HG03460 (cell line): ENCODE data around the gene CENPS.
A peak's percentile ranks its signal among the peaks of the same experiment; 100 is the strongest.
"Not testable (repeated sequence)": the region's sequence is repeated elsewhere in the genome, so short reads cannot be mapped to it uniquely, and the experiment has no call there.

ENCODE experiments used
- ATAC-seq: cut with Tn5 transposase; IDR thresholded peaks from one replicate; pipeline ENCODE4 v1.9.1; 2021; ENCODE audit not compliant: unreplicated experiment

The CENPS gene

DNA sequence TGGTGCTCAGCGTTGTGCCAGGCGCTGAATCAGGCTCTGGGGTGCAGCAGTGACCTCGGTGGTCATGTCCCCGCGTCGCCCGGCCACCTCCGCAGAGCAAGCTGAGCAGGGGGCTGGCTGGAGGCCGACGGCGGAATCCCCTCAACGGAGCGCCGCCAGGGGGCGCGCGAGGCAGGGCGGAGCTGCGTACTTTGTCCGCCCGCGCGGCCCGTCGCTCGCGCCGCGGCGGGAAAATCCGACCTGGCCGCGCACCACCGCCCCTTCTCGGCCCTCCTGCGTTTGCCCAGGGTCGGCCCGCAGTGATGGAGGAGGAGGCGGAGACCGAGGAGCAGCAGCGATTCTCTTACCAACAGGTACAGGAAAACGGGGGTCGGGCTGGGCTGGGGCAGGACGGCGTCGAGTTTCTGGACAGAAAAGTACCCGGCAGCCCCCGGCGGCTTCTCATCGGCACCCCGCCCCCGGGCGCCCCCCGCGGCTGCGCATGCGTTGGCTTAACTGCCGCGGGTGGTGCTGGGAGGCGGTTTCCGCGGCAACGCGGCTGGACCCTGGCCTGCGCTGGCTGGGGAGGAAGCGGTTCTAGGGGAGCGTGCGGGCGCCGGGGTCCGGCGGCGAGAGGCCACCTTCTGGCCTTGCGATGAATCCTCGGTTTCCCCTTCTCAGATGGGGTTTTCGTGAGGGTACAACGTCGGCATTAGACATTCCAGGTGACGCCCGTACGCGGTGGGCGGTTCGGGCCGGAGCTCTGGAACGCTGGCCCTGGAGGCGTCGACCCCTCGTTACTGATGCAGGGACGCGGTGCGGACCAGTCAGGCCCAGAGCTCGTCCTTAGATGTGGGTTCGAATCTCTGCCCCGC lies at the start of gene CENPS:
Gene CENPS (plus strand): TSS at position 218 of the 854 bp plus-strand sequence. CDS start 85 bp downstream, at position 303.
- ATAC-seq = peak; percentile 78

DNA sequence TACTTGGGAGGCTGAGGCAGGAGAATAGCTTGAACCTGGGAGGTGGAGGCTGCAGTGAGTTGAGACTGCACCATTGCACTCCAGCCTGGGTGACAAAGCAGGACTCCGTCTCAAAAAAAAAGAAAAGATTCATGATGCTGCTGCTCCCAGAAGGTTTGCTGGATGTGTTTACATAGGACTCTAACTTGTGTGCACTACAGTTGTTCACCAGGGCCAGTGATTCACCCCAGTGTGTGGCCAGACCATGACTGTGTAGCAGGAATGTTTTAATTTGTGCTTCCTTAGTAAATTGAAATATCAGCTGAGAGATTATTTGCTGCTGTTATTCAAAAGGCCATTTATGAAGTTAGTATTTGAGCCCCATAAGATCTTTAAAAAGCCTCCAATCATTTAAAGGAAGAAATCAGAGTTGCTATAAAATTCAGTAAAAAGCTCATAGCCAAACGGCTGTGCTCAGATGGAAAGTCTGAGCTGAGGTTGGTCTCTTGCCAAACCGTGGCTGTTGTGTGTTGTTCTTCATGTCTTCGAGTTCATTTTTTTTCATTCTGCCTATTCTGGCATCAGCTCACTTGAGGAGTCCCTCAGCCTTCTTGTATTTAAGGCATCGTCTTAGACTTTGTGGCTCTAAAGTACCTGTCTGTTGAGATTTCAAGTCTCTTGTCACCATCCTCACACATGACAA lies 49.5 kb upstream of the CENPS start:
- no peak for ATAC-seq

DNA sequence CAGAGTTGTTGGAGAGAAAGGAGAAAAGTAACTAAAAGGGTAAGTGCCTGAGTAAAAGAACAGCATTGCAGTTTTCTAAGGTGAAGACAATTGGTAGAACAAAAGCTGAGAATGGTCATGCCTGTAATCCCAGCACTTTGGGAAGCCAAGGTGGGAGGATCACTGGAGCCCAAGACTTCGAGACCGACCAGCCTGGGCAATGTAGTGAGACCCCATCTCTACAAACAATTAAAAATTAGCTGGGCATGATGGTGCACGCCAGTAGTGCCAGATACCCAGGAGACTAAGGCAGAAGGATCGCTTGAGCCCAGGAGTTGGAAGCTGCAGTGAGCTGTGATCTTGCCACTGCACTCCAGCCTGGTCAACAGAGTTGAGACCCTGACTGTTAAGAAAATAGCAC lies 46.6 kb upstream of the CENPS start:
- no peak for ATAC-seq

DNA sequence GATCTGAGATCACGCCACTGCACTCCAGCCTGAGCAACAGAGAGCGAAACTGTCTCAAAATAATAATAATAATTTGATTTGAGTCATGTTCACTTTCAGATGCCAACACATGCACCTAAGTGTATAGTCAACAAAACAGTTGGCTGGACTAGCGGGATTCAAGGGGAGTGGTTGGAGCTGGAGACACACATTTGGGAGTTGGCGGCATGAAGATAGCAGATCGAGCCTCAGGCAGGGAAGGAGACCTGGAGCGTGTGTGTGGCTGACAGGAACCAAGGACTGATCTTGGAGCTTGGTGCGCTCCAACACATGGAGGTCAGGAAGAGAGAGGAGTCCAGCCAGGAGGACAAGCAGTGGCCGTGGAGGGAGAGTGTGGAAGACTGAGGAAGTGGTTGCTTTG lies 46.0 kb upstream of the CENPS start:
- no peak for ATAC-seq

DNA sequence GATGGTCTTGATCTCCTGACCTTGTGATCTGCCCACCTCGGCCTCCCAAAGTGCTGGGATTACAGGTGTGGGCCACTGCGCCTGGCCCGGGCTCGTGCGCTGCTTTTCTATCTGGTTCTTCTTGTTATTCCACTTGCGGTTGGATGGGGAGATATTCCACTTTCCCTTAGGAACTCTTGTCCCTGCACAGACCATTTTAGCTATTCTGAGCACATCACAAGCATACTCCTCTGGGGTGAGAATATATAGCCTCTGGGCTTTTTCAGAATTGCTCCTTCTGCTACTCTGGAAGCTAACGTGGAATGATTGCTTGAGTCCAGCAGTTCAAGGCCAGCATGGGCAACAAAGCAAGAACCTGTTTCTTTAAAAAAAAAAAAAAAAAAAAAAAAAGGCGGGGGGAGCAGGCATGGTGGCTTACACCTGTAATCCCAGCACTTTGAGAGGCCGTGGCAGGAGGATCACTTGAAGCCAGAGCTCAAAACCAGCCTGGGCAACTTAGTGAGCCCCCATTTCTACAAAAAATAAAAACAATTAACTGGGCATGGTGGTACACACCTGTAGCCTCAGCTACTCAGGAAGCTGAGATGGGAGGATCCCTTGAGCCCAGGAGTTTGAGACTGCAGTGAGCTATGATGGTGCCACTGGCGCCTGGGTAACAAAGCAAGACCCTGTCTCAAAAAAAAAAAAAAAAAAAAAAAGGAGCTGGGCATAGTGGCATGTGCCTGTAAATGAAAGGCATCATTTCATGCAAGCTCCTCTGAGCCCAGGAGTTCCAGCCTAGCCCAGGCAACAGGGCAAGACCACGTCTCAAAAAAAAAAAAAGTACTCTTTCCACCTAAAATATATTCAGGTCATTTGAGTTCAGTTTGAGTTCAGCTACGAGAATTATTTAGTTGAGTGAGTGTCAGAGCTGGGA lies 43.2 kb upstream of the CENPS start:
- no peak for ATAC-seq

DNA sequence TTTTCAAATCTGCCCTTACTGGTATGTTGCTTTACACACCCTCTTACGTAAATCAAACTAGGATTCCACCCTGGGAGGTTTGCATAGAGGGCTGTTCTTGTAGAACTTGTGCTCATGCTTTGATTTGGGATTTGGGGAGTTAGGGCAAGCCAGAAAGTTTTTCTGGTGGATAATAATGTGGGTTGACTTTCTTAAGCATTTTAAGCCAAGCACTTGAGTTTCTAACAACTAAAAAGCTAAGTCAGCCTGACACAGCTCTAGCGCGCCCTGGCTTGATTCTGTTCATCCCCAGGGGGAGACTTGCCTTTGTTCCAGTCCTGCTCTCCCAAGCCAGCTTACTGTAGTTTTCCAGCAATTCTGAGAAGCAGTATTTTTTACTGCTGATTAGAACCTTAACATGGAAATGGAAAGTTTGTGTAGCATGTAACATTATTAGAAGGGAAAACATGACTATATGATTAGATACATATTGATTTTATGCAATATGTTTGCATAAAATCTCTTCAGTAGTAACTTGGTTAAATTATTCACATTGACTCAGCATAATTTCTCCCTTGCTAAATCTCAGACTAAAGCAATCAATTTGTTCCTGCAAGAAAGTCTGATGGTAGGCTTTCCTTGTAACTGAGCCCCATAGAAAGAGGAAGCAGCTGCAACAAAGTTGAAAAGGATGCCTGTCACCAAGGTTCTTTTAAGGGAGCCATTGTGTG lies 42.4 kb upstream of the CENPS start:
- no peak for ATAC-seq

DNA sequence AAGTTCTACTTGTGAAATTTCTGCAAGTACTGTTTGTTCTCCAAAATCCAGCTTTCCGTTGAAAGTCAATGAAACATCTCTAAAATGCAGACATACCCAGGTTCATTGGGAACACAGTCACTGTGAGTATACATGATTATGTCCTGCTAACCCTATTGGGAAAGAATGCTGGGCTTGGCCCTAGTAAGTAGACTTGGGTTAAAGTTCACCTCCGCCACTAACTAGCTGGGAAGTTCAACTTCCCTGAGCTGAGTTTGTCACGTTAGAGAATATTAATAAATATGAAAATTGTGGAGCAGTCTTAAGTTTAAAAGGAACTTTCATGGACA lies 41.9 kb upstream of the CENPS start:
- ATAC-seq = no peak

DNA sequence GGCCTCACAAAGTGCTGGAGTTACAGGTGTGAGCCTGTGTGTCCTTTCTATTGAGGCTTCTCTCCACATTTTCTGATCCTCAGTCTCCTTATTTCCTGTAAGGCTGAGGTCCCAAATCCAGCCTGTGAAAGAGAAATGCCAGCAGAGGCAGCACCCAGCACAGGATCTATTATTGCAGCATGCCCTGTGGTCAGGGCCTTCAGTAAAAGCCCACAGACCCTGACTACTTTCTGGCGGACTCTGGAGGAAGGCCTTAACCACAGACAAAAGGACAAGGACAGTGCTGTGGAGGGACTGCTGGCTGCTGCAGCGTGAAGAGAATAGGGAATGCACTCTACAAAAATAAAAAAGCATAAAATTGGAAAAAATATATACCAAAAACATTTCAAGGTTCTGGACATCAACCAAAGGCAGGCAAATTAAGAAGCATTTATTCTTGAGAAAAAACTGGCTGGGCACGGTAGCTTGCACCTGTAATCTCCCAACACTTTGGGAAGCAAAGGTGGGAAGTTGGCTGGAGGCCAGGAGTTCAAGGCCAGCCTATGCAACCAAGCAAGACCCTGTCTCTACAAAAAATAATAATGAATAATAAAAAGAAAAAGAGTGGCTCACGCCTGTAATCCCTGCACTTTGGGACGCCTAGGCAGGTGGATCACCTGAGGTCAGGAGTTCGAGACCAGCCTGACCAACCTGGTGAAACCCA lies 40.8 kb upstream of the CENPS start:
- ATAC-seq = no peak

DNA sequence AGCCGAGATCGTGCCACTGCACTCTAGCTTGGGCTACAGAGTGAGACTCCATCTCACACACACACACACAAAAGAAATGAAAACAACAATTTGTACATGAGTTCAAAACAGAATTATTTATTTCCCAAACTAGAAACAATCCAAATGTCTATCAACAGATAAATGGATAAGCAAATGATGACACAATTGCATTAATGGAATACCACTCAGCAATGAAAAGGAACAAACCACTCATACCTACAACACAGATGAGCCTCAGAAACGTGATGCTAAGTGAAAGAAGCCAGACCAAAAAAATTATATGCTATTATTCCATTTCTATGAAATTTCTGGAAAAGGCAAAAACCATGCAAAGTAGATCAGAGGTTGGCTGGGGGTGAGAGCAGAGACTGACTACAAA lies 33.4 kb upstream of the CENPS start:
- ATAC-seq = no peak

DNA sequence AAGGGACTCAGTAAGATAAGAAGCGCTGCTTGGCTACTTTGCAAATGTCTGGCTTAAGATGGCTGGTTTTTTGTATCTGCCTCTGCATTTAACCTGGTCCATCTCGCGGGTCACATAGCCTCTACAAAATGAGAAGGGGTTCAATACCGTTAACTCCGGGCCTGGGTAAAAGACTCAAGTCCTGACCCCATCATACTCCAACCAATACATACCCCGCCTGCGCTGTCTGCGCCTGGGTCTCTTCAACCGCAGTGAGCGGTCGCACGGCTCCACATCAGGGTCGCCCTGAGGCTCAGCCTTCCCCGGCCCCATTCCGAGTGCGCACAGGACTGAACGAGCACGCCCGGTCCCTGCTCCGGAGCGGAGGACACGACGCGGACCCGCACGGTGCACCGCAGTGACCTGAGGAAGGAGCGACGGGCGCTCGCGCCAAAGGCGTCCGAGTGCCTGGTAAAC lies 31.9 kb upstream of the CENPS start:
- no peak for ATAC-seq

DNA sequence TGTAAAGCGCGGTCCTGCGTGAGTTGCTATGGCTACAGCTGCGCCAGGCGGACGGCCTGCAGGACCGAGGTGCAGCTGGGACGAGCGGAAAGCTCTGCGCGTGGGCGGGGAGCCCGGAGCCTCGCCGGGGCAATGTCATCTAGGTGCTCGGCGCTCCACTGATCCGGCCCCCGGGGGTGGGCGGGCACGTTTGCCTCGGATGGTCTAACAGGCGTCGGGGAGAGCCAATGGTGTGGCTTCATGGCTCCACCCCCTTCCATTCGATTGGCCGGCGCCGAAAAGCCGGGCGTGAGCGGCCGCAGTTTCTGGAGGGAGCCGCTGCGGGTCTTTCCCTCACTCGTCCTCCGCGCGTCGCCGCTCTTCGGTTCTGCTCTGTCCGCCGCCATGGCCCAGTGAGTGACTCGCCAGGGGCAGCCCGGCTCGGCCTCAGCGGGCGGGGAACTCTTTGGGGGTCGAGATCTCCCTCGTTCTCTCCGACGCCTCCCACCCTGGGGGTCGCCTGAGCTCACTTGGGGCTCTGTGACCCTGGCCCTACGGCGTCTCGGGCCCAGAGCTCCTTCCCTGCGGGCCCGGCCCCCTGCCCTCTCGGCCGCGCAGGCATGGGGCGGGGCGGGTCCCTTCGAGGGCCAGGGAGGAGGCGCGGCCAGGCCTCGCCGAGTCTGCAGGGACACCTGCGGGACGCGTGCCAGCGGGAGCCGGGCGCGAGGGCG lies 31.3 kb upstream of the CENPS start, which contains the start of gene PGD:
Gene PGD (plus strand): TSS at position 331 of the 710 bp plus-strand sequence. CDS start 54 bp downstream, at position 385.
- peak; percentile 94 for ATAC-seq

DNA sequence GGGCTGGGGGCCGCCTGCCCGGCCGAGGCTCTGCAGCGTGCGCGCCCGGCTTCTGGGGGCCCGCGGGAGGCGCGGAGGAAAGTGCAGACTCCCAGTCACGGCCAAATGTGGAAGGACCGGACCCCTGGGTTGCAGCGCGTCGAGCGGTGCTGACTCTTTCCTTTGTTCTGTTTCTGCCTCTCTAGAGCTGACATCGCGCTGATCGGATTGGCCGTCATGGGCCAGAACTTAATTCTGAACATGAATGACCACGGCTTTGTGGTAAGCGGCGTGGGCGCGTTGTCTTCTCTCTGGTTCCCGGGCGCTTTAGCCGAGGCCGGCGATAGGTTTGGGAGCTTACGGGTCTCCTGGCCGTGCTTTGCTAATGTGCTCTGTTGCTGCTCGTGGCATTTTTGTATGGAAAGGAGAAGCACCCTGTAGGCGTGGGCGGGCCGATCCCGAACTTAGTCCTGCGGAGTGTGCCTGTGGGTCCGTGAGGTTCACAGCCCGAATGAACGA lies 30.7 kb upstream of the CENPS start:
- ATAC-seq = no peak

DNA sequence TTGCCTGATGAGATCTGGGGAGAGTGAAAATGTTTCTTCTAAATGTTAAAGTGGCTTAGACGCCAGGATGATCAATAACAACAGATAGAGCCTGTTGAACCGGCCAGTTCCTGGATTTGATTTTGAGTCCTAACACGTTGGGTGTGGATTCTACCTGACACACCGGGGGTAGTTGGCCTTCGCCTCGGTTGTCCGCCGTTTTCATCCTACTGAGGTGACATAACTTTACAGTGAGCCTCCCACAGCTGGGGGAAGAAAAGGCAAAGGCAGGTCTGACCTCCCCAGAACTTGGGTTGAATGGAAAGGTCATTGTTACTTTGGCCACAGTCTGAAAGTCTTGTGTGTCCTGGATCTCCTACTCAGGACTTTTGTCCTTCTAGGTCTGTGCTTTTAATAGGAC lies 30.2 kb upstream of the CENPS start:
- no peak for ATAC-seq

DNA sequence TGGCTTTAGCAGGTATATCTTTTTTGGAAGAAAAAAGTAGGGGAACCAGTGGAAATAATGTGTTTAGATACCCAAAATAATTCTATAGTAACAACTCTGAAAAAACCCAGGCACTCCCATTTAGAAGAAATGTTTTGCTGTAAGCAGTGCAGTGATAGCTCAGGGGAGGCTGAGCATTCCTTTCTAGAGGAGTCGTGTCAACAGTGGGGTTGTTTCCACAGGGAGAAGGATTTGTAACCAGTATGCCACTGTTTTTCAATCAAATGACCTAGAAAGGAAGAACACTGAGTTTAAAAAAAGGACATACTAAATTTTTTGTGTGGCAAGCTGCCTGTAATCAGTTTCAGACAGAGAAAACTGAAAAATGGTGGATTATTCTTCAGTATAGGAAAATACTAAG lies 29.0 kb upstream of the CENPS start:
- no peak for ATAC-seq

DNA sequence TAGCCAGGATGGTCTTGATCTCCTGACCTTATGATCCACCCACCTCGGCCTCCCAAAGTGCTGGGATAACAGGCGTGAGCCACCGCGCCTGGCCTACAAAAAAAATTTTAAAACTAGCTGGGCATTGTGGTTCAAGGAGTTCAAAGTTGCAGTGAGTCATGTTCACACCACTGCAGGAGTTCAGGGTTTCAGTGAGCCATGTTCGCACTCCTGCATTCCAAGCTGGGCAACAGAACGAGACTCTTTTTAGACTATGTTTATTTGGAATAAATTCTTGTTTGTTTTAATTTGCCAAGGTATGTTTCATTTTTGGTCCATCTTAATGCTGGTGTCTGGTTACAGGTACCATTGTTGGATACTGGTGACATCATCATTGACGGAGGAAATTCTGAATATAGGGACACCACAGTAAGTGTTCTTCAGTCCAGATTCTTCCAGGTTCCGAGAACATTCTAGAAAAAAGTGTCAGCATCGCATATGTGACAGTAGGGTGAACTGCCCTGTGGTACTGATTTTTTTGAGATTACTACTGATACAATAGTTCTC lies 27.4 kb upstream of the CENPS start:
- ATAC-seq = no peak

DNA sequence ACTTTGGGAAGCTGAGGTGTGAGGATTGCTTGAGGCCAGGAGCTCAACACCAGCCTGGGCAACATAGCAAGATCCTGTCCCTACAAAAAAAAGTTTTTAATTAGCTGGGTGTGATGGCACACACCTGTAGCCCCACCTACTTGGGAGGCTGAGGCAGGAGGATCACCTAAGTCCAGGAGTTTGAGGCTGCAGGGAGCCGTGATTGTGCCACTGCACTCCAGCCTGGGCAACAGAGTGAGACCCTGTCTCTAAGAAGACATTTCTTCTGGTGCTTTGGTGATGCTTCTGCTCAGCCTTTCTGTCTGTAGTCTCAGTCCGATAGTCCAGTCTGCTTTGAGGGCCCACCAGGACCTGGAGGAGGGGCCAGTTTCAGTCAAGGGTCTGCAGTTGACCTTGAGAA lies 23.0 kb upstream of the CENPS start:
- no peak for ATAC-seq

DNA sequence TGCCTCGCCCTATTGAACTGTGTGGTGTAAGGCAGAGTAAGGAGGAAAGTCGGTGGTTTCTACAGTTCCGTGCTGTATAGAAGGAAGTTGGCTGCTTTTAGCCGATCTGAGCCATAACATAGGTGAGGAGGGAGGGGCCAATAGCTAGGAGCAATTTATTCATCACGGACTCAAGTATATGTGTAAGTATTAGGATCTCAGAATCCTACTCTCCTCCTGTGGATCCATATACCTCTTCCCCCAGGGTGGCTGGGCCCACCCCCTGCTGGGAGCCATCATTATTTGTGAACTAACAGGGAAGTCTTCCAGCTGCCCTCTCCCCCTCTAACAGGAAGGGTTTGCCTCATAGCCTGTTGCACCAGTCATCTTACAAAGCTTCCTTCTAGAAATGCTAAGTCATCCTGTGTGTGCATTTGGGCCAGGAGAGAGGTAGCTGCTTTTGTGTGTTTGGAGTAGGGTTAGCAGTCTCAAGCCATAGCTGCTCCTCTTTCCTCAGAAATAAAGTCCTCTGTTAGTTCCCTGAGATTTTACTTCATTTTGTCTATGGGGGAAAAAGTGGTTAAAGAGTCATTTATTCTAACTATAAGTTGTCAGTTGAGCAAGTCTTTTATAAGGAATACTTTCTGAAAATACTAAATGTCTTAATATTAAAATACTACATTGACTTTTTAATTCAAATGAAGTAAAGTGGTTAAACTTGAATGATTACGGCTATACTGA lies 14.9 kb upstream of the CENPS start:
- ATAC-seq = no peak

DNA sequence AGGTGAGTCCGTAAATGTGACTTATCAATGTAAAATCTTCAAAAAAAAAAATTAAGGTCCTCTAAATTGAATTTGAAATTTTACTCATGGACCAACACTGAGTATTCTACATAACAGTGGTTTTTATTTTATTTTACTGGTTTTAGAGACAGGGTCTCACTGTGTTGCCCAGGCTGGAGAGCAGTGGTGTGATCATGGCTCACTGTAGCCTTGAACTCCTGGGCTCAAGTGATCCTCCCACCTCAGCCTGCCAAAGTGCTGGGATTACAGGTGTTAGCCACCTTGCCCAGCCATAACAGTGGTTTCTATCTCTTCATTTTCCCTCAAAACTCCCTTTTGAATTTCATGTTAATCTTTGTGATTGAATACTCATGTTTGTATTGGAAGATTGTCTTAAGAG lies 14.3 kb upstream of the CENPS start:
- not testable (repeated sequence) for ATAC-seq
